Gastroesophageal sphincter (tissue), 3 donors: ENCODE data around the gene RBBP7.

Experiments
- EP300 ChIP-seq: sonication (generic); formaldehyde crosslinking; IDR thresholded peaks from one replicate; pipeline ENCODE4 v1.6.1; 2017; ENCODE audit warnings: antibody characterized with exemption, mild to moderate bottlenecking
- POLR2A ChIP-seq, 2 donors: fragments of 450-650 bp; IDR thresholded peaks; one replicate each; pipeline ENCODE4 v1.6.1; 2017; ENCODE audit warnings: antibody characterized with exemption in 2 of 2, mild to moderate bottlenecking in 2 of 2, moderate library complexity in 1 of 2
- POLR2AphosphoS5 ChIP-seq: sonication (generic); formaldehyde crosslinking; IDR thresholded peaks from one replicate; pipeline ENCODE4 v1.6.1; 2017; ENCODE audit warnings: antibody characterized with exemption
- TF ChIP-seq, protein P1 (sequence below), 4 experiments: fragments of 200-600 bp in 2 of 4; fragments of 450-650 bp in 2 of 4; sonication (generic) in 1 of 4; IDR thresholded peaks; one replicate each; pipeline ENCODE4 v1.5.1; 2017 to 2019; ENCODE audit warnings: antibody characterized with exemption in 4 of 4, mild to moderate bottlenecking in 2 of 4, moderate library complexity in 2 of 4

DNA sequence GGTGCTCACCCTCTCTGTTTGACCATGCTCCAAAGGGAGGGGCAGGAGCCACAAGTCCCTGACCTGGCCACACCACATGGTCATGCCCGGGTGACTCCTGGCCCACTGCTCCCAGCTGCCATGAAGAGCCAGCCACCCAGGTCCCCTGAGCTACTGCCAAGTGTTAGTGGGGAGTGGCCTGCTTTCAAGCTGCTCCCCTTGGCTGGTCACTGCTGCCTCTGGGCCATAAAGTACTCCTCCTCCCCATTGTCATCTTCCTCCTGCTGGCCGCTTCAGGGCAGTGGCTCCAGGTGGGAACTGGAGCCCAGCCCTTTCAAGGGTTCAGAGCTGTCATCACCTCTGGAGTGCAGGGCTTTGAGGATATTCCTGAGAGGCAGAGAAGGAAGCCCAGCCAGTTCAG lies 27.3 kb upstream of the RBBP7 start:
- TF ChIP-seq, protein P1, sequence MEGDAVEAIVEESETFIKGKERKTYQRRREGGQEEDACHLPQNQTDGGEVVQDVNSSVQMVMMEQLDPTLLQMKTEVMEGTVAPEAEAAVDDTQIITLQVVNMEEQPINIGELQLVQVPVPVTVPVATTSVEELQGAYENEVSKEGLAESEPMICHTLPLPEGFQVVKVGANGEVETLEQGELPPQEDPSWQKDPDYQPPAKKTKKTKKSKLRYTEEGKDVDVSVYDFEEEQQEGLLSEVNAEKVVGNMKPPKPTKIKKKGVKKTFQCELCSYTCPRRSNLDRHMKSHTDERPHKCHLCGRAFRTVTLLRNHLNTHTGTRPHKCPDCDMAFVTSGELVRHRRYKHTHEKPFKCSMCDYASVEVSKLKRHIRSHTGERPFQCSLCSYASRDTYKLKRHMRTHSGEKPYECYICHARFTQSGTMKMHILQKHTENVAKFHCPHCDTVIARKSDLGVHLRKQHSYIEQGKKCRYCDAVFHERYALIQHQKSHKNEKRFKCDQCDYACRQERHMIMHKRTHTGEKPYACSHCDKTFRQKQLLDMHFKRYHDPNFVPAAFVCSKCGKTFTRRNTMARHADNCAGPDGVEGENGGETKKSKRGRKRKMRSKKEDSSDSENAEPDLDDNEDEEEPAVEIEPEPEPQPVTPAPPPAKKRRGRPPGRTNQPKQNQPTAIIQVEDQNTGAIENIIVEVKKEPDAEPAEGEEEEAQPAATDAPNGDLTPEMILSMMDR (IDR thresholded peaks at IDR 0.05), result no peak
- TF ChIP-seq POLR2AphosphoS5 (no peak), EP300 (no peak), POLR2A (IDR thresholded peaks at IDR 0.05) (no peak)
